OCI-LY7 (cell line): ENCODE results near the gene ZNF367. TPM values are rescaled to one million over a fixed set of nuclear protein-coding genes. Genes with fewer than 3 reads are reported as not detected.

Source experiments
- BruUV-seq: library from RNA; stranded (reverse); fragments of 400-500 nt; replicated peaks from 2 replicates; lab custom pipeline; 2021; lab: Mats Ljungman, UMichigan
- CTCF ChIA-PET: fragments of 300-600 bp; sonication (Branson Sonifier 250); formaldehyde crosslinking; loops from one replicate; lab custom pipeline; 2022; ENCODE audit warnings: antibody characterized with exemption; ENCODE audit not compliant: unreplicated experiment; lab: Charles Lee
- POLR2A ChIA-PET: fragments of 300-600 bp; sonication (Branson Sonifier 250); formaldehyde crosslinking; loops from one replicate; lab custom pipeline; 2022; ENCODE audit warnings: antibody characterized with exemption; lab: Charles Lee
- DNase-seq: peaks from one replicate; pipeline ENCODE4 v3.0.0-alpha.2; 2015; ENCODE audit warnings: low spot score
- H2AFZ ChIP-seq: fragments of 200-600 bp; sonication (generic), shearing (Covaris generic); 2 replicates; pipeline ENCODE4 v1.6.1; 2014; ENCODE audit warnings: mild to moderate bottlenecking, antibody characterized with exemption, low read length, moderate library complexity
- H3K27ac ChIP-seq: fragments of 200-600 bp; sonication (generic); 2 replicates; pipeline ENCODE4 v1.5.1; 2014; ENCODE audit warnings: mixed run types, low read depth, mild to moderate bottlenecking, moderate library complexity, low read length, inconsistent platforms; ENCODE audit not compliant: poor library complexity, severe bottlenecking
- H3K36me3 ChIP-seq: fragments of 200-600 bp; sonication (generic); 2 replicates; pipeline ENCODE4 v1.6.1; 2014; ENCODE audit warnings: mild to moderate bottlenecking, antibody characterized with exemption, low read length, moderate library complexity, mixed read lengths; ENCODE audit not compliant: insufficient read depth
- H3K4me1 ChIP-seq: fragments of 200-600 bp; sonication (generic); 2 replicates; pipeline ENCODE4 v1.5.1; 2014; ENCODE audit warnings: mild to moderate bottlenecking, low read length; ENCODE audit not compliant: insufficient read depth, poor library complexity, severe bottlenecking
- H3K4me2 ChIP-seq: fragments of 200-600 bp; sonication (generic); 2 replicates; pipeline ENCODE4 v1.6.1; 2014; ENCODE audit warnings: mild to moderate bottlenecking, low read length
- H3K4me3 ChIP-seq: fragments of 200-600 bp; sonication (generic); 2 replicates; pipeline ENCODE4 v1.5.1; 2014; ENCODE audit warnings: mild to moderate bottlenecking, low read depth, low read length; ENCODE audit not compliant: poor library complexity, severe bottlenecking
- H3K79me2 ChIP-seq: fragments of 200-600 bp; sonication (generic); 2 replicates; pipeline ENCODE4 v1.6.1; 2016; ENCODE audit warnings: low read depth, mild to moderate bottlenecking, low read length, moderate library complexity, mixed read lengths; ENCODE audit not compliant: insufficient read depth
- H3K9me2 ChIP-seq: fragments of 200-600 bp; sonication (generic); 2 replicates; pipeline ENCODE4 v1.6.1; 2016; ENCODE audit warnings: mild to moderate bottlenecking, low read length, mixed read lengths; ENCODE audit not compliant: insufficient read depth
- H3K9me3 ChIP-seq: fragments of 200-600 bp; sonication (generic); 2 replicates; pipeline ENCODE4 v1.6.1; 2014; ENCODE audit warnings: mild to moderate bottlenecking, mixed run types, low read length, mixed read lengths
- H4K20me1 ChIP-seq: fragments of 200-600 bp; sonication (generic); 2 replicates; pipeline ENCODE4 v1.6.1; 2014; ENCODE audit warnings: mild to moderate bottlenecking, antibody characterized with exemption, low read length, moderate library complexity, mixed read lengths; ENCODE audit not compliant: insufficient read depth
- EZH2phosphoT487 ChIP-seq: fragments of 200-600 bp; sonication (generic); IDR thresholded peaks from 2 replicates; pipeline ENCODE4 v1.6.1; 2018; ENCODE audit warnings: low read depth, borderline replicate concordance, mild to moderate bottlenecking, mixed run types, antibody characterized with exemption, low read length, moderate library complexity, mixed read lengths
- intact Hi-C: fragments of 100-400 bp; cut with micrococcal nuclease; formaldehyde crosslinking; loops from one replicate; pipeline ENCODE4 v1.10.0; 2022; ENCODE audit not compliant: unreplicated experiment
- total RNA-seq, 2 experiments: library from RNA; depleted of rRNA in 1 of 2; stranded (reverse); fragments of >200 nt in 1 of 2; shearing (Covaris generic) in 1 of 2; gene quantifications; 2 replicates each; pipeline ENCODE4 v1.2.3, GENCODE V29; 2014 to 2022
- TF ChIP-seq, protein P1 (sequence below): fragments of 200-600 bp; sonication (generic); conservative IDR thresholded peaks from 2 replicates; pipeline ENCODE4 v1.5.1; 2014; ENCODE audit warnings: mild to moderate bottlenecking, antibody characterized with exemption, low read length, moderate library complexity, mixed read lengths

ZNF367 gene
- total RNA-seq, 2 experiments from 2014 or later, result 24.6 to 35.1 TPM

DNA sequence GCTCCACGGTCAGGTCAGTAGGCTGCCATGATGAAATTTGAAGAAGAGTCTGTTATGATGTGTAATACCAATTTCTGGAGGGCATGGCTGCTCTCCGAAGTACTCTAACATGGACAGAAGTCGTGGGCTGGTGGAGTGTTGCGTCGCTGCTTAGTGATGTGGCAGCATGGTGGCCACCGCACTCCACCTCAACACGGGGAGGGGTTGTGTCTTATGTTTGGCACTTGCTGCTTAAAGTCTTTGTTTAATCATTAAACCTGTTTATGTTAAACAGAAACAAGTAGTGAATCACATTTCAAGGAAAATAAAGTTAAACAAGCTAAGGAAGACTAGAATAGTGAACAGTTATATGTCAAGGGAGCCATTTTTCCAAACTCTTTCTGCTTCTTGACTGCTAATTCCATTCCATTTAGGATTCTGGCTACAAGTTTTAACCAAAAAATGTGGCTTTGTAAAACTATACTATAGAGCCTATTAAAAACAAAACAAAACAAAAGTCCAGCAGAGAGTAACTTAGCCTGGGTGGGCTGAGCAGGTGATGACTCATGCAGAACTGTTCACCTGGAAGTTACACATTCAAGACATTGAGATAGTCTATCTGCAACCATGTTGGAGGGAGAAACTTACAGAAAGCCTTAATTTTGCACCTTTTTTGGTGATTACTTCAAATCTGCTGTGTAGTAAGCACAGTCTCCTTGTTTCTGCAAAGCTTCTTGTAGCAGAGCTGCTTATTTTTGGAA, 41.3 kb upstream of the ZNF367 start:
- H3K27ac ChIP-seq, result no peak overlapping the region
- no peak overlapping the region for H3K4me3 ChIP-seq
- no peaks in the 10 kb centered on the region for H4K20me1 ChIP-seq
- no peak for TF ChIP-seq EZH2phosphoT487
- TF ChIP-seq, protein P1, sequence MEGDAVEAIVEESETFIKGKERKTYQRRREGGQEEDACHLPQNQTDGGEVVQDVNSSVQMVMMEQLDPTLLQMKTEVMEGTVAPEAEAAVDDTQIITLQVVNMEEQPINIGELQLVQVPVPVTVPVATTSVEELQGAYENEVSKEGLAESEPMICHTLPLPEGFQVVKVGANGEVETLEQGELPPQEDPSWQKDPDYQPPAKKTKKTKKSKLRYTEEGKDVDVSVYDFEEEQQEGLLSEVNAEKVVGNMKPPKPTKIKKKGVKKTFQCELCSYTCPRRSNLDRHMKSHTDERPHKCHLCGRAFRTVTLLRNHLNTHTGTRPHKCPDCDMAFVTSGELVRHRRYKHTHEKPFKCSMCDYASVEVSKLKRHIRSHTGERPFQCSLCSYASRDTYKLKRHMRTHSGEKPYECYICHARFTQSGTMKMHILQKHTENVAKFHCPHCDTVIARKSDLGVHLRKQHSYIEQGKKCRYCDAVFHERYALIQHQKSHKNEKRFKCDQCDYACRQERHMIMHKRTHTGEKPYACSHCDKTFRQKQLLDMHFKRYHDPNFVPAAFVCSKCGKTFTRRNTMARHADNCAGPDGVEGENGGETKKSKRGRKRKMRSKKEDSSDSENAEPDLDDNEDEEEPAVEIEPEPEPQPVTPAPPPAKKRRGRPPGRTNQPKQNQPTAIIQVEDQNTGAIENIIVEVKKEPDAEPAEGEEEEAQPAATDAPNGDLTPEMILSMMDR, result no peak
- no peak for DNase-seq
- H2AFZ ChIP-seq, result no peak overlapping the region
- ChIA-PET CTCF (no interaction called here), POLR2A (interaction anchor here (0.7 kb wide), 1 partner anchor 57 kb away, joined by 4 read pairs; no protein-coding TSS in a partner anchor)
- no peaks in the 10 kb centered on the region for H3K9me2 ChIP-seq
- intact Hi-C loops, result no loop called here
- H3K4me1 ChIP-seq, result no peaks in the 10 kb centered on the region
- H3K79me2 ChIP-seq, result no peaks in the 10 kb centered on the region
- H3K36me3 ChIP-seq, result no peaks in the 10 kb centered on the region
- no peaks in the 10 kb centered on the region for H3K9me3 ChIP-seq
- H3K4me2 ChIP-seq, result no peak overlapping the region
- no TSS peak for BruUV-seq

DNA sequence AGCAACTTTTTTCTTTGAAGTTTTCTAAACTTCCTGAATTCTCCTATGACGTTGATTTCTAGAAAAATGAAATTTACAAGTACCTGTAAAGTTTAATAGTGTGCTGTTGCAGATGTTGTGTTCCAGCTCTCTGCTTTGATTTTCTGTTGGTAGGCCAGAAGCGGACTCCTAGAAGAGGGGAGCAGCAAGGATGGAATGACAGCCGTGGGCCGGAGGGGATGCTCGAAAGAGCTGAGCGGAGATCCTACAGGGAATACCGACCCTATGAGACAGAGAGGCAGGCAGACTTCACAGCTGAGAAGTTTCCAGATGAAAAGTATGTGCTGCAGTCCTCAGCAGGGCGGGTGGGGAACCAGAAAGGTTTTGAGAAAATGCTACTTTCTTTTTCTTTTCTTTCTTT, 40.1 kb upstream of the ZNF367 start:
- no peak for DNase-seq
- Histone ChIP-seq H3K9me3 (no peaks in the 10 kb centered on the region), H3K27ac (no peak overlapping the region), H3K4me2 (no peak overlapping the region), H2AFZ (no peak overlapping the region), H3K79me2 (no peaks in the 10 kb centered on the region), H3K36me3 (no peaks in the 10 kb centered on the region), H3K4me3 (no peak overlapping the region), H3K4me1 (no peaks in the 10 kb centered on the region), H4K20me1 (peaks cover 6% of the 10 kb centered on the region; the same call in 1 of the 2 replicates), H3K9me2 (no peaks in the 10 kb centered on the region)
- no TSS peak for BruUV-seq
- intact Hi-C loops, result no loop called here
- TF ChIP-seq, protein P1, result no peak
- TF ChIP-seq EZH2phosphoT487, result no peak
- CTCF ChIA-PET, result no interaction called here
- POLR2A ChIA-PET, result interaction anchor here (1.0 kb wide), 1 partner anchor 9 kb away, joined by 4 read pairs; the partner anchor contains the start of gene HABP4

DNA sequence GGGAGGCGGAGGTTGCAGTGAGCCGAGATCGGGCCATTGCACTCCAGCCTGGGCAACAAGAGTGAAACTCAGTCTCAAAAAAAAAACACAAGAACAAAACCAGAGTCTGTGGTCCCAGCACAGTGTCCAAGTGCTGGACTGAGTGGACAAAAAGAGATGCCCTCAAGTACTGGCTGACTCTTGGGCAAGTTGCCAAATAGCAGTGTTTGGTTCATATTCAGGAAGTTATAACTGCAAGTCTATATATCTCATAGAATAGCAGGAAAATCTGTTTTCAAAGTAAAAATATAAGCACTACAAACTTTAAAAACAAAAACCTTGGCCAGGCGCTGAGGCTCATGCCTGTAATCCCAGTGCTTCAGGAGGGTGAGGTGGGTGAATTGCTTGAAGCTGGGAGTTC, 39.1 kb upstream of the ZNF367 start:
- H3K27ac ChIP-seq, result no peak overlapping the region
- H3K4me2 ChIP-seq, result no peak overlapping the region
- no peak for DNase-seq
- H3K79me2 ChIP-seq, result no peaks in the 10 kb centered on the region
- H2AFZ ChIP-seq, result no peak overlapping the region
- intact Hi-C loops, result no loop called here
- peaks cover 6% of the 10 kb centered on the region; the same call in 1 of the 2 replicates for H4K20me1 ChIP-seq
- POLR2A ChIA-PET, result interaction anchor here (1.0 kb wide), 2 partner anchors 8 to 20 kb away, joined by 3 to 4 read pairs; partner anchors contain the start of gene HABP4
- H3K36me3 ChIP-seq, result no peaks in the 10 kb centered on the region
- H3K9me2 ChIP-seq, result no peaks in the 10 kb centered on the region
- TF ChIP-seq, protein P1, result no peak
- no peak for TF ChIP-seq EZH2phosphoT487
- no peaks in the 10 kb centered on the region for H3K4me1 ChIP-seq
- BruUV-seq, result no TSS peak
- H3K4me3 ChIP-seq, result no peak overlapping the region
- H3K9me3 ChIP-seq, result no peaks in the 10 kb centered on the region
- CTCF ChIA-PET, result no interaction called here
